HL-60/S4 (cell line): Measurements from ENCODE around the gene ATP6V0E2.
"Not testable (repeated sequence)": the region's sequence is repeated elsewhere in the genome, so short reads cannot be mapped to it uniquely, and the experiment has no call there.

ENCODE experiments used
- in situ Hi-C: fragments of 300-500 bp; cut with MboI; formaldehyde crosslinking; loops from 2 replicates; pipeline ENCODE4 v1.14.3; 2022; ENCODE audit warnings: low sequenced_read_pairs

Gene ATP6V0E2

DNA sequence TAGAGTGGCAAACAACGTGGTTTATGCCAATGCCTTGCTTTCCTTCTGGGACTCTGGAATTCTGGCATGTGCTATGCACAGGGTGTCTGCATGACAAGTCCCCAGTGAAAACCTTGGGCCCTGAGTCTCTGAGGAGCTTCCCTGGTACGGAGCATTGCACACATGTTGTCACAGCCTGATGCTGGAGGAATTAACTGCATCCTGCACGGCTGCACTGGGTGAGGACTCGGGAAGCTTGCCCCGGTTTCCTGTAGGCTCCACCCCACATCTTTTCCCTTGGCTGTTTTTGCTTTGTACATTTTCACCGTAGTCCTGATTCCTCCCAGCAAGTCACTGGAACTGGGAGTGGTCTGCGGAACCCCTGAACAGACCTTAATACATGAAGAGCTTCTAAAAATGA is 52.6 kb downstream of the ATP6V0E2 start:
- in situ Hi-C loops = not testable (repeated sequence)
